NCI-H1092 (cell line): Measurements from ENCODE around the gene CDHR5.

Source experiments
- DNase-seq: peaks from one replicate; lab custom pipeline; 2025; lab: John Stamatoyannopoulos, UW

The CDHR5 gene

GRCh38 chr11:643849-644738 is 19.3 kb upstream of the CDHR5 start:
- no peak for DNase-seq

GRCh38 chr11:643366-643765 is 18.6 kb upstream of the CDHR5 start:
- DNase-seq = no peak

GRCh38 chr11:641806-642370 is 17.1 kb upstream of the CDHR5 start:
- no peak for DNase-seq

- DNase-seq = no peak
Observed at GRCh38 chr11:640021-640706, 15.4 kb upstream of the CDHR5 start.

GRCh38 chr11:639332-639955 is 14.7 kb upstream of the CDHR5 start:
- no peak for DNase-seq

- DNase-seq = no peak
Observed at GRCh38 chr11:638631-639331, 14.0 kb upstream of the CDHR5 start.

GRCh38 chr11:637593-638521 is 13.1 kb upstream of the CDHR5 start:
- no peak for DNase-seq

- no peak for DNase-seq
Observed at GRCh38 chr11:637333-637592, 12.5 kb upstream of the CDHR5 start.

GRCh38 chr11:636511-637332 is 12.0 kb upstream of the CDHR5 start, which contains the start of gene DRD4:
Gene DRD4, plus strand, starts transcription at chr11:637269. Its CDS starts 36 bp downstream, at chr11:637305.
- DNase-seq = no peak

- no peak for DNase-seq
Observed at GRCh38 chr11:635945-636510, 11.3 kb upstream of the CDHR5 start.

- no peak for DNase-seq
Observed at GRCh38 chr11:630871-631270, 6.1 kb upstream of the CDHR5 start.

- DNase-seq = no peak
Observed at GRCh38 chr11:629237-629583, 4.5 kb upstream of the CDHR5 start.

GRCh38 chr11:628056-628455 is 3.3 kb upstream of the CDHR5 start:
- no peak for DNase-seq

GRCh38 chr11:627308-627576 is 2.5 kb upstream of the CDHR5 start:
- no peak for DNase-seq

- no peak for DNase-seq
Observed at GRCh38 chr11:626475-627307, 1.9 kb upstream of the CDHR5 start, which contains the start of gene SCT. Gene SCT, minus strand, starts transcription at chr11:627181. Its CDS starts 38 bp downstream, at chr11:627143.

GRCh38 chr11:625636-626268 is 997 bp upstream of the CDHR5 start:
- no peak for DNase-seq

GRCh38 chr11:623999-624704 is 603 bp downstream of the CDHR5 start:
- DNase-seq = no peak

- DNase-seq = no peak
Observed at GRCh38 chr11:623349-623869, 1.3 kb downstream of the CDHR5 start.
